SHP77 (cell line): Measurements from ENCODE around the gene ARMC3.
A peak's percentile ranks its signal among the peaks of the same experiment; 100 is the strongest.
"Not testable (repeated sequence)": the region's sequence is repeated elsewhere in the genome, so short reads cannot be mapped to it uniquely, and the experiment has no call there.

ENCODE experiments used
- DNase-seq, 2 experiments: peaks; one replicate each; lab custom pipeline; 2025; lab: John Stamatoyannopoulos, UW

Gene ARMC3, protein sequence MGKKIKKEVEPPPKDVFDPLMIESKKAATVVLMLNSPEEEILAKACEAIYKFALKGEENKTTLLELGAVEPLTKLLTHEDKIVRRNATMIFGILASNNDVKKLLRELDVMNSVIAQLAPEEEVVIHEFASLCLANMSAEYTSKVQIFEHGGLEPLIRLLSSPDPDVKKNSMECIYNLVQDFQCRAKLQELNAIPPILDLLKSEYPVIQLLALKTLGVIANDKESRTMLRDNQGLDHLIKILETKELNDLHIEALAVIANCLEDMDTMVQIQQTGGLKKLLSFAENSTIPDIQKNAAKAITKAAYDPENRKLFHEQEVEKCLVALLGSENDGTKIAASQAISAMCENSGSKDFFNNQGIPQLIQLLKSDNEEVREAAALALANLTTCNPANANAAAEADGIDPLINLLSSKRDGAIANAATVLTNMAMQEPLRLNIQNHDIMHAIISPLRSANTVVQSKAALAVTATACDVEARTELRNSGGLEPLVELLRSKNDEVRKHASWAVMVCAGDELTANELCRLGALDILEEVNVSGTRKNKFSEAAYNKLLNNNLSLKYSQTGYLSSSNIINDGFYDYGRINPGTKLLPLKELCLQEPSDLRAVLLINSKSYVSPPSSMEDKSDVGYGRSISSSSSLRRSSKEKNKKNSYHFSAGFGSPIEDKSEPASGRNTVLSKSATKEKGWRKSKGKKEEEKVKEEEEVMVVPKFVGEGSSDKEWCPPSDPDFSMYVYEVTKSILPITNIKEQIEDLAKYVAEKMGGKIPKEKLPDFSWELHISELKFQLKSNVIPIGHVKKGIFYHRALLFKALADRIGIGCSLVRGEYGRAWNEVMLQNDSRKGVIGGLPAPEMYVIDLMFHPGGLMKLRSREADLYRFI

GRCh38 chr10:22927661-22928403 is at the start of gene ARMC3:
ARMC3 (plus strand) TSS chr10:22928053; CDS start chr10:22931997, 3,944 bp downstream.
- DNase-seq: peak; percentile 37 to 44

DNA sequence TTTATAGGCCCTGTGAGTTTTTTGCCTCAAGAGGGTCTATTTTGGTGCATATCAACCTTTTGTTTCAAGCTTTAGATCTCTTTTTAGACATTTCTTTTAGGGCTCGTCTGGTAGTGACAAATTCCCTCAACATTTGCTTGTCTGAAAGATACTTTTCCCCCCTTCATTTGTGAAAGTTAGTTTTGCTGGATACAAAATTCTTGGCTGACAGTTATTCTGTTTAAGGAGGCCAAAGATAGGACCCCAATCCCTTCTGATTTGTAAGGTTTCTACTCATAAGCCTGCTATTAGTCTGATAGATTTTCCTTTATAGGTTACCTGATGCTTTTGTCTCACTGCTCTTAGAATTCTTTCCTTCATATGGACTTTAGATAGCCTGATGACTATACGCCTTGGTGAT is 36.1 kb upstream of the ARMC3 start:
- DNase-seq: no peak

GRCh38 chr10:22893781-22894180 is 34.1 kb upstream of the ARMC3 start:
- no peak for DNase-seq

GRCh38 chr10:22894714-22895113 is 33.1 kb upstream of the ARMC3 start:
- DNase-seq: no peak

- DNase-seq: no peak
Observed at GRCh38 chr10:22895252-22895651, 32.6 kb upstream of the ARMC3 start.

DNA sequence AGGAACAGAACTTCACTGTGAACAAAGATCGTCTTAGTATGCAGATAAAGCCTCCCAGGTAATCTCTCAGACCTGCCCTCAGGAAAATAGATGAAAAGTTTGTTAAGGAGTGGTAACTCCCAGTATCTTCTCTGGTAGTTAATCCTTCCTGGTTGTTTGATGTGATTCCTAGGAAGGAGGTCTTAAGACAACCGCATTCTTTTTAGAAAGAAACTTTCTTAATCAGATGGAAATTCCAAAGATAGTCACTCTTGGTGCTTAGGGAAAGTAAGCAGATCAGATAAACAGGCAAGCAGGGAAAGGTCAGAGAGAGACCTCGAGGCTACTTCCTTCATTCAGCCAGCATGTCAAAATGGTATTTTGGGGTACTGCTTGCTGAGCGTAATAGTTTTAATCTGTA is 30.5 kb upstream of the ARMC3 start:
- no peak for DNase-seq

- no peak for DNase-seq
Observed at GRCh38 chr10:22899307-22899706, 28.5 kb upstream of the ARMC3 start.

- no peak for DNase-seq
Observed at GRCh38 chr10:22899775-22900174, 28.1 kb upstream of the ARMC3 start.

- DNase-seq: no peak
Observed at GRCh38 chr10:22900841-22901601, 26.8 kb upstream of the ARMC3 start.

- DNase-seq: not testable (repeated sequence)
Observed at GRCh38 chr10:22902147-22902546, 25.7 kb upstream of the ARMC3 start.

- no peak for DNase-seq
Observed at GRCh38 chr10:22903694-22904093, 24.2 kb upstream of the ARMC3 start.

DNA sequence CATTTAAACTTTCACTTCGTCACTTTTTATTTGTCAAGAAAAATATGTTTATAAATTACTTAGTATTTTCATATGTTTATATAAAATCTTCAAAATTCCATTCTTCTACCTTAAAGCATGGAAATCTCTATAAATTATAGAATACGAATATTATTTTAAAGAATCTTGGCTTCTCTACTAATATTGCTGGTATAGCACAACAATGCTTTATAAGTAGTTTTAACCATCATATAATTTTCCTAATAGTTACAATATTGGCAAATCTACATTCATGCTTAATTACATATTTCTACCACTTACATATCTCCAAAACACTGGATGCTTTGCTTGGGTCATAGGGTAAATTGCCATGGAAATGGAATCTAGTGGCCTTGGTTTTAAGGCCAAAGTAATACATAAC is 21.1 kb upstream of the ARMC3 start:
- no peak for DNase-seq

GRCh38 chr10:22908837-22909236 is 19.0 kb upstream of the ARMC3 start:
- DNase-seq: no peak

- not testable (repeated sequence) for DNase-seq
Observed at GRCh38 chr10:22909673-22910072, 18.2 kb upstream of the ARMC3 start.

DNA sequence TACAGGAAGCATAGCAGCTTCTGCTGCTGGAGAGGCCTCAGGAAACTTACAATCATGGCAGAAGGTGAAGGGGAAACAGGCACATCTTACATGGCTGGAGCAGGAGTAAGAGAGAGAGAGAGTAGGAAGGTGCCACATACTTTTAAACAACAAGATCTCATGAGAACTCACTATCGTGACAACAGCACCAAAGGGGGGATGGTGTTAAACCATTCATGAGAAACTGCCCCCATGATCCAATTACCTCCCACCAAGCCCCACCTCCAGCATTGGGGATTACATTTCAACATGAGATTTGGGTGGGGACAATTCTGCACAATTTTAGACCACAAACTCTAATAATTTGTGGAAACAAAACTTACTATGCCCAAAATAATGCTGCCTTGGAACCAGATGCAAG is 16.8 kb upstream of the ARMC3 start:
- DNase-seq: no peak

GRCh38 chr10:22911889-22912762 is 15.7 kb upstream of the ARMC3 start:
- peak; percentile 26 to 39 for DNase-seq

- DNase-seq: no peak
Observed at GRCh38 chr10:22912763-22913384, 15.0 kb upstream of the ARMC3 start.

GRCh38 chr10:22913474-22914092 is 14.3 kb upstream of the ARMC3 start:
- DNase-seq: no peak

DNA sequence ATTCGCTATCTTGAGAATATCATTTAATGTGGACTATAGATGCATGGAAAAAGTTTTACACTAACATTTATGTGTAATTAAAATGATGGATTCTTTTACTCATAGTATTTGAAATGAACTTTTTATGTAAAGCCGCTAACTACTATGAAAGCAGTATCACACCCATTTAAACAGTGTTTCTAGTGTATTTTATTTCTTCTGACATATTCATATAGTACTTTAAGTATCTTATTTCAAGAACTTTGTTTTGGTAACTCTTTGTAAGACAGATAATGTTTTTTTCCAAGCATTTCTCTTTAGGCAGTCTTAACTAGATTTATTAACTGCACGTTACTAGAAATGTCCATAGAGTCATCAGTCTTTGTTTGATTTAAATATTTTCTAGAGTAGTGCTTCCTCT is 12.5 kb upstream of the ARMC3 start:
- no peak for DNase-seq

DNA sequence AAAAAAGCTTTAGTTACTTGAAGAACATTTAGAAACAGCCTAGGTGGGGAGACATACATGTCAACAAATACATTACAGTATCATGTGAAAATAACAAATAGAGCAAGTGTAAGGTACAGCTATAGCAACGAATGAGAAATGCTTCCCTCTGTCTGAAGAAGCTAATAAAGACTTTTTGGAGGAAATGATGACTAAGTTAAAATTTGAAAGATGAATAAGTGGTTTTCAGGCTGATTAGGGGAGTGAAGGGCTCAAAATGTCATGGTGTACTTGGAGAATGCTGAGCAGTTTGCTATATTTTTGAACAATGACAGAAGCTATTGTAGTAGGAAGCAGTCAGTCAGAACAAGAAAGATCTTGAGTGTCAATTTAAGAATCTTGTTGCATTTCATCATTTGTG is 2.8 kb upstream of the ARMC3 start:
- no peak for DNase-seq
